ENCODE results near the gene TET2.

Gene TET2

DNA sequence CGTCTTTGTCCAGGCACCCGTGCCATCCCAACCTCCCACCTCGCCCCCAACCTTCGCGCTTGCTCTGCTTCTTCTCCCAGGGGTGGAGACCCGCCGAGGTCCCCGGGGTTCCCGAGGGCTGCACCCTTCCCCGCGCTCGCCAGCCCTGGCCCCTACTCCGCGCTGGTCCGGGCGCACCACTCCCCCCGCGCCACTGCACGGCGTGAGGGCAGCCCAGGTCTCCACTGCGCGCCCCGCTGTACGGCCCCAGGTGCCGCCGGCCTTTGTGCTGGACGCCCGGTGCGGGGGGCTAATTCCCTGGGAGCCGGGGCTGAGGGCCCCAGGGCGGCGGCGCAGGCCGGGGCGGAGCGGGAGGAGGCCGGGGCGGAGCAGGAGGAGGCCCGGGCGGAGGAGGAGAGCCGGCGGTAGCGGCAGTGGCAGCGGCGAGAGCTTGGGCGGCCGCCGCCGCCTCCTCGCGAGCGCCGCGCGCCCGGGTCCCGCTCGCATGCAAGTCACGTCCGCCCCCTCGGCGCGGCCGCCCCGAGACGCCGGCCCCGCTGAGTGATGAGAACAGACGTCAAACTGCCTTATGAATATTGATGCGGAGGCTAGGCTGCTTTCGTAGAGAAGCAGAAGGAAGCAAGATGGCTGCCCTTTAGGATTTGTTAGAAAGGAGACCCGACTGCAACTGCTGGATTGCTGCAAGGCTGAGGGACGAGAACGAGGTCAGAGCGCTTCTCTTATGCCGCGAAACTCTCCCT is at the start of gene TET2:
Gene TET2 (plus strand): TSS at position 601 of the 740 bp plus-strand sequence. CDS start 87,067 bp downstream, outside the sequence.
- TF ChIP-seq, protein P1, sequence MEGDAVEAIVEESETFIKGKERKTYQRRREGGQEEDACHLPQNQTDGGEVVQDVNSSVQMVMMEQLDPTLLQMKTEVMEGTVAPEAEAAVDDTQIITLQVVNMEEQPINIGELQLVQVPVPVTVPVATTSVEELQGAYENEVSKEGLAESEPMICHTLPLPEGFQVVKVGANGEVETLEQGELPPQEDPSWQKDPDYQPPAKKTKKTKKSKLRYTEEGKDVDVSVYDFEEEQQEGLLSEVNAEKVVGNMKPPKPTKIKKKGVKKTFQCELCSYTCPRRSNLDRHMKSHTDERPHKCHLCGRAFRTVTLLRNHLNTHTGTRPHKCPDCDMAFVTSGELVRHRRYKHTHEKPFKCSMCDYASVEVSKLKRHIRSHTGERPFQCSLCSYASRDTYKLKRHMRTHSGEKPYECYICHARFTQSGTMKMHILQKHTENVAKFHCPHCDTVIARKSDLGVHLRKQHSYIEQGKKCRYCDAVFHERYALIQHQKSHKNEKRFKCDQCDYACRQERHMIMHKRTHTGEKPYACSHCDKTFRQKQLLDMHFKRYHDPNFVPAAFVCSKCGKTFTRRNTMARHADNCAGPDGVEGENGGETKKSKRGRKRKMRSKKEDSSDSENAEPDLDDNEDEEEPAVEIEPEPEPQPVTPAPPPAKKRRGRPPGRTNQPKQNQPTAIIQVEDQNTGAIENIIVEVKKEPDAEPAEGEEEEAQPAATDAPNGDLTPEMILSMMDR (IDR thresholded peaks at IDR 0.05; ENCODE audit: insufficient read depth, missing control alignments): no peak
- FAIRE-seq: no peak

DNA sequence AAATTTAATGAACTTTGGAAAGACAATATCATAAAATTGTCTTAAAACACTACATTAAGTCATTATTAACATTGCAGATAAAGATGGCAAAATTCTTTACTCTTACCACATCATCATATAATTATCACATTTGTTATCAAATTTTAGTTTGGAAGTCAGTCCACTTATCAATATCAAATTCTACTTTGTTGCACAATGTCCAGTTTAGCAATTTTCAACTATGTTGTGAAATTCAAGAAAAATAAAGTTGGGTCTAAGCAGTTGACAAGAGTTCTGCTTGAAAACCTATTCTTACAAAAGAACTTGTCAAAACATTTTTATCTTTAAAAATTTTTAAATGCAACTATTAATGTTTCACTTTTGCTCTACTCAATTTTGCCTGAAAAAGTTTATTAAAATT is 44.7 kb upstream of the TET2 start:
- TF ChIP-seq, protein P1 (IDR thresholded peaks at IDR 0.05; ENCODE audit: insufficient read depth, missing control alignments): no peak
- no peak for FAIRE-seq
- no peak for DNase-seq (ENCODE audit: insufficient read length, low spot score)

More for the DNA sequence above, at the start of gene TET2:
- no peak for DNase-seq (ENCODE audit: insufficient read length, low spot score)

DNA sequence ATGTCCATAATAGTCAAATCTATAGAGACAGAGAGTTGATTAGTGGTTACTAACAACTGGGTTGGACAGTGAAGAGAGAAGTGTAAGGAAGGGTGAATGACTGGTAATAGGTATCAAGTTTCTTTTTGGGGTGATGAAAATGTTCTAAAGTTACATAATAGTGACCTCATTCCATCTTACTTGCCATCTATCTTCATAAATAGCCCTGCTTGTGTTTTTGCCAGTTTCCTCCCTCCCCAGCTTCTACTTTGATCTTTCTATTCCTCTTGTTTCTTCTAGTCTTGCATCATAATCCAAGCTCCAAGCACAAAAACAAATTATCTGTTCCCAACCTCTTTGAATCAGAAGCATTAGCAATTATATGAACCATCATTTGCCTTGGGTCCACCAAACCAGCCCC is 40.2 kb upstream of the TET2 start:
- DNase-seq (ENCODE audit: insufficient read length, low spot score) (no peak), FAIRE-seq (no peak)
- TF ChIP-seq, protein P1 (IDR thresholded peaks at IDR 0.05; ENCODE audit: insufficient read depth, missing control alignments): no peak

DNA sequence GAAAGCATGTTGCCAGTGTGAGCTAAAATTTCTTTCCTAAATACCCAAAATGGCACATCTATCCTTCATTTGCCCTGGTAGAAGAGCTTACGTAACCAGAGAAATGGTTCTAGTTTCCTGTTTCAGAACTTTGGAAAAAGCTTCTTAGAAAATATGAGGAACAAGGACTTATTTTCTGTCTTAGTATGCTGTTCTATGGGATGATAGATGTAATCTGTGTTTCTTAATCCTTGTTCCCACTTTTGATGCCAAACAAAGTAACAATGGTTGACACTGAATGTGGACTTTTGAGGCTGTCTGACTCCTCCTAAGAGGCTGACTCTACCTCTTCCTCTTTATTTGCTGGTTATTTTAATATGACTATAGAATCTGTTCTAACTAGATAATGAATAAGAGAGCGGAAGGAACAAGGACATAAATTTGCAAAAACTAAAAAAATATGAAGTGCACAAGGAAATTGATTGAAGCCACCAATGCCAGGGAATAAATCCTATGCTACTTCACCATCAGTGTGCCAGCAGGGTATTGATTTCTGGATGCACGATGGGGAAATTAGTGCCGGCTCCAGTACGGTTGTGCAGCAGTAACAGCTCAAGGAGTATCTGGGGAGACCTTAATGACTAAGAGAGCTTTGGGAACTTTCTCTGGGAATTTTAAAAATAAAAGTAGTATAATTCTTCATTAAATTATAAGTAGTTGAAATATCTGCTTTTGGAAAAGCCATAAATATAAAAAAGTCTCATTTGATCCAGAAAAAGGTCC is 39.4 kb upstream of the TET2 start:
- TF ChIP-seq, protein P1 (IDR thresholded peaks at IDR 0.05; ENCODE audit: insufficient read depth, missing control alignments): no peak
- FAIRE-seq (no peak), DNase-seq (ENCODE audit: insufficient read length, low spot score) (no peak)

DNA sequence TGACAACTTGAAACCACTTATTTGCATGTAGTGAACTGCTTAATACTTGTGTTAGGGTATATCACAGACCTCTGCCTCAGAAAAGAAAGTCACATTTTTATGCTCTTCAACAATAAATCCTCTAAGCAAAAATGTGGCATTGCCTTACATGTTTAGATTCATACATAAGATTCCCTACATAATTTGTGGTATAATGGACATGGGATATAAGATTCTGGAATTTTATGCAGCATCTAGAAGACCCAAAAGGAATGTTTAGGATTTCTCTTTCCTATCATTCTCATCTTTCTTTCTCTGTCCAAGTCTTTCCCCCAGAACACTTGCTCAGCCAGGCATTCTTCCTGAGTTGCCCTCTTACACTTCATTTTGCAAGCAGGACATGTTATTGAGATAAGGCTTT is 37.7 kb upstream of the TET2 start:
- FAIRE-seq (no peak), DNase-seq (ENCODE audit: insufficient read length, low spot score) (no peak)
- TF ChIP-seq, protein P1 (IDR thresholded peaks at IDR 0.05; ENCODE audit: insufficient read depth, missing control alignments): no peak

DNA sequence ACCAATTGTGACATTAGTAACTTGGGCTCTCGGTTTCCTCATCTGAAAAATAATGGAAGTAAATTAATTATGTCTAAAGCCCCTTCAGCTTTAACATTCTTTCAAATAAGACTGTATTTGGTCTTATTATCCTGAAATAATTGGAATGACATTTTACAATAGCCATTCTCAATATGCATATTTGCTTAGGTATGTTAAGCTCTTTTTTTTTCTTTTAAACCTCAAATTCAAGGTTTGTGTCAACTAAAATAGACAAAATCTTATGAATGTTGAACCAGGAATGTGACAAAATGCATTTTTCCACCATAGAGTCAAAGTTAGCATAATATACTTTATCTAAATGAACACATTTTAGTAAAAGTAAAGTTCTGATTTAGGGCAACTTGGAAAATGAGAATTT is 34.4 kb upstream of the TET2 start:
- FAIRE-seq (no peak), DNase-seq (ENCODE audit: insufficient read length, low spot score) (no peak)
- TF ChIP-seq, protein P1 (IDR thresholded peaks at IDR 0.05; ENCODE audit: insufficient read depth, missing control alignments): no peak

DNA sequence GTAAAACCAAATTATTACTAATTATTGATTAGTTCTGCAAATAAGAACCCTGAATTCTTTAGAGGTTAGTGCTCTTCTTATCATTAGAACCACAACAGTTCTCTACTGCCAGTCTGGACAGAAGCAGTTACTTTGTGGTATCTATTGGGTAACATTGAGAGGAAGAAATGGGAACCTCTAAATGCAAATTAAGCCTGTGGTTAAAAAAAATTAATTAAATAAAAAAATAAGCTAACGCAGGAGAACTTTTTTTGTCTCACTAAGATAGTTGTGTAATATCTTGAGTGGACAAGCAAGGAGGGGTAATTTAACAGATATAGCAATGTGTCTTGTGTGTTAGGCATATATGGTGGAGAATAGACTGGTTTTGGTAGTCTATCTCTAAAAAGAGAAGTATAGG is 32.9 kb upstream of the TET2 start:
- DNase-seq (ENCODE audit: insufficient read length, low spot score) (no peak), FAIRE-seq (no peak)
- TF ChIP-seq, protein P1 (IDR thresholded peaks at IDR 0.05; ENCODE audit: insufficient read depth, missing control alignments): no peak

All from D721Med (cell line).